ENCODE results near the gene CCT5.
A peak's percentile ranks its signal among the peaks of the same experiment; 100 is the strongest.
"Not testable (repeated sequence)": the region's sequence is repeated elsewhere in the genome, so short reads cannot be mapped to it uniquely, and the experiment has no call there.

The CCT5 gene

DNA sequence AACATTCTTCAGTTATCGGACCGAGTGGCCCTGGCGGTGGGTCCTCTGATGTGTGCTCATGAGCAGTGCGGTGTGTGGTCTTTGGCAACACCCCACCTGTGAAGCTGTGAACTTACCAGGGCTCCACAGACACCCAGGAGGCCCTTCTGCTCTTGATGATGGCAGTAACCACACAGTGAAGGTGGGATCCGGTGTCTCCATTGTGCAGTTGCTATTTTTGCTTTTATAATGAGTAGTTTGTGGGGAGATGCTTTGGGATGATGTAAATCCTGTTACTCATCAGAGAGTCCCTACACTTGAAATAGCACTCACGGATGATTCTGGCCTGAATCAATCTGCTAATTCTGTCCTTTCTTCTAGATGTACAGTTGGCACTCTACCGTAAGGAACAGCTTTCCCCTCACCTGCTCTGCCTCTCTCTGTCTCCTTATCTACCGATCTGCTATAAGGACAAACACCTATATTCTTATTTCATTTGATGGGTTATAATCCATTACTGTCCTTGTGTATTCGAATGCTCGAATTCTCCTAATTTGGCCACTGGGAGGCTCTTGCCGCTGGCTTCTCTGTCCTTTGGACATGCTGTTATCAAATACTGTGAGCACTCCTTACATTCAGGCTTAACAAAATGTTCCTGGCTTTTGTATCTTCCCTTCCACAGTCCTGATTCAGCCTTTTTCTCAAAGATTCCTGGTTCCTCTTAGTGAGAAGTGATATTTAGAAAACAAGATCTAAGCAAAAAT is 20.6 kb upstream of the CCT5 start:
- Mint-ChIP-seq H3K27ac (no peak overlapping the region), H3K36me3 (ENCODE audit: low read depth) (peaks cover 46% of the 10 kb centered on the region), H3K4me3 (no peak overlapping the region), H3K9me3 (no peaks in the 10 kb centered on the region), H3K27me3 (no peaks in the 10 kb centered on the region), H3K4me1 (no peaks in the 10 kb centered on the region)
- ATAC-seq = no peak
- no peak for DNase-seq

DNA sequence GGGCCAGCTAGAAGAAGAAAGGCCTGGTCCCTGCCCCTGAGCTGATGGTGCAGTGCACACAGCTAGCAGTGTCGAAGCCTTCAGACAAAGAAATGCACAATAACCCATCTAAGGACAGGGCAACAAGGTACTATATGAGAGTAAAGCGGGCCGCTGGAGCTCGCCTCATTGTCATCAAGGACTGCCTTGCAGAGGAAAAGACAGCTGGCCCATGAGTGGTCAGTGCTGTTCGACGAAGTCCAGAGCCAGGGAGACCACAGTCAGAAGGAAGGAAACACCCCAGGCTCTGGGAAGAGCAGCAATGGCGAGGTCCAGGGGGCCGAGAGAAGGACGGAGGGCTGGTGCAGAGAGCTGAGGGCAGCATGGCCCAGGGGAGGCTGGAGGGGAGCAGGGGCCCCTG is 17.7 kb upstream of the CCT5 start:
- Mint-ChIP-seq H3K4me1 (no peaks in the 10 kb centered on the region), H3K4me3 (no peak overlapping the region), H3K27me3 (no peaks in the 10 kb centered on the region), H3K27ac (no peak overlapping the region), H3K36me3 (ENCODE audit: low read depth) (peaks cover 39% of the 10 kb centered on the region), H3K9me3 (no peaks in the 10 kb centered on the region)
- no peak for ATAC-seq
- no peak for DNase-seq

DNA sequence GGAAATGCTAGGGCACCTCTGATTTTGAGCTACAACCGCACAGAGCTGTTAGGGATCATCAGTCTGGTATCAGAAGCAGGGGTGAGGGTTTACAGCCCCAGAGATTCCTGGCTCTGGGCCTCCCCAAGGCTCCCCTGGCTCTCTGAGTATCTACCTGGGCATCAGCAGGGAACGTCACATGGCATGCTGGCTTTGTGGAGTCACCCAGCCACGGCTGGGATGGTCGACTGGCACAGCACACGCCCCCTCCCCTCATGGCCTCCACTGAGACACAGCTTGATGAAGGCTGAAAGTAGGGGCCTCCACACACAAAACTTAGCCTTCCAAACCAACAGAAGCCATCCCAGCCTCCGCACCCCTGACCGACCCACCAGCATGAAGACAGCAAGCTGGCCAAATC is 17.1 kb upstream of the CCT5 start:
- Mint-ChIP-seq H3K4me3 (no peak overlapping the region), H3K27me3 (no peaks in the 10 kb centered on the region), H3K27ac (no peak overlapping the region), H3K36me3 (ENCODE audit: low read depth) (peaks cover 36% of the 10 kb centered on the region), H3K9me3 (no peaks in the 10 kb centered on the region), H3K4me1 (no peaks in the 10 kb centered on the region)
- DNase-seq = no peak
- no peak for ATAC-seq

DNA sequence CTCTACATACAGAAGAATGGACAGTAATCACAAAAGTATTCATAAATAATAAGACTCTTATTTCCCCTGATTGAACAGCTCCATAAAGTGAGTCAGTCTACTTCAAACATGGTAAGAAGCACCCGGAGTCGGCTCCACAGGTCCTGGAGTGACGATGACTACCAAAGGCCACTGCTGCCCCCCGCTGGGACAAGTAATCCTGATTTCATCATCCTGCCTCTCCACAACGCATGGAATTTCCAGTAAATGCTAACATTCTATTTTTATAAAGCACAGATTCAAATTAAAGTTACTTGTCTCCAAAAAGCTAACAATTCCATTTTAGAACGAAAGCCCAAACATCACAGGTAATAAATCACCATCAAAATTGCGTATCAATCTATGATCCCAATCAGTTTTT is 16.6 kb upstream of the CCT5 start:
- Mint-ChIP-seq H3K4me3 (no peak overlapping the region), H3K9me3 (no peaks in the 10 kb centered on the region), H3K27me3 (no peaks in the 10 kb centered on the region), H3K36me3 (ENCODE audit: low read depth) (peaks cover 40% of the 10 kb centered on the region), H3K4me1 (no peaks in the 10 kb centered on the region), H3K27ac (no peak overlapping the region)
- ATAC-seq = no peak
- no peak for DNase-seq

DNA sequence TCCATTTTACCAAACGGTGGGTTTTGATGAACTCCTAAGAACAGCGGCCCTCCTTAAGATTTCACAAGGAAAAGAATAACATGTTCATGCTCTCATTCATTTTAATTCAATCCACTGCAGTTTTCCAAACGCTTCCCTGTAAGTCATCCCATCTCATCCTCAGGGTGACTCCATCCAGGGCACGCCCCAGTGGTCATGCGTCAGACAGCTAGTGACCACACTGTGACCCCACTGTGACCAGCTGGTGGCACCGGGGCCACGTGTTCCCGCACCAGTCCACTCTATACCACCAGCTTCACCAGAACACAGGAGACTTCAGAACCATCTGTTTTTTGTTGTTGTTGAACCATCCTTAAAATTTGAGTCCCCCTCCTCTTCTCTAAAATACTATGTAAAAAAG is 14.7 kb upstream of the CCT5 start:
- H3K9me3 Mint-ChIP-seq = no peaks in the 10 kb centered on the region
- ATAC-seq (no peak), DNase-seq (no peak)
- no peaks in the 10 kb centered on the region for H3K4me1 Mint-ChIP-seq
- no peaks in the 10 kb centered on the region for H3K27me3 Mint-ChIP-seq
- no peak overlapping the region for H3K4me3 Mint-ChIP-seq
- H3K27ac Mint-ChIP-seq = no peak overlapping the region
- peaks cover 36% of the 10 kb centered on the region for H3K36me3 Mint-ChIP-seq (ENCODE audit: low read depth)

DNA sequence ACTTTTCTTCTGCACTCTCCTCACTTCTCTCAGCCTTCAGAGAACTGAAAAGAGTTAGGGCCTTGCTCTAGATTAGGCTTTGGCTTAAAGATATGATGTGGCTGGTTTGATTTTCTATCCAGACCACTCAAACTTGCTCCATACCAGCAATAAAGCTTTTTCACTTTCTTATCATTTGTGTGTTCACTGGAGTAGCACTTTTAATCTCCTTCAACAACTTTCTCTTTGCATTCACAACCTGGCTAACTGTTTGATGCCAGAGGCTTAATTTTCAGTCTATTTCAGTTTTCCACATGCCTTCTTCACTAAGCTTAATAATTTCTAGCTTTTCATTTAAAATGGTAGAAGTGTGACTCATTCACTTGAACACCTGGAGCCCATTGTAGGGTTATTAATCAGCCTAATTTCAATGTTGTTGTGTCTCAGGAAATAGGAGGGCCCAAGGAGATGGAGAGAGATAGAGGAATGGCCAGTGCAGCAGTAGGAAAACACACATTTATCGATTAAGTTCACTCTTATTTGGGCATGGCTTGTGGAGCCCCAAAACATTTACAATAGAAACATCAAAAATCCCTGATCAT is 6.3 kb upstream of the CCT5 start:
- H3K27ac Mint-ChIP-seq = no peak overlapping the region
- H3K4me1 Mint-ChIP-seq = peaks cover 17% of the 10 kb centered on the region
- no peak overlapping the region for H3K4me3 Mint-ChIP-seq
- no peak for ATAC-seq
- no peak for DNase-seq
- no peaks in the 10 kb centered on the region for H3K9me3 Mint-ChIP-seq
- H3K36me3 Mint-ChIP-seq (ENCODE audit: low read depth) = peaks cover 13% of the 10 kb centered on the region
- H3K27me3 Mint-ChIP-seq = no peaks in the 10 kb centered on the region

DNA sequence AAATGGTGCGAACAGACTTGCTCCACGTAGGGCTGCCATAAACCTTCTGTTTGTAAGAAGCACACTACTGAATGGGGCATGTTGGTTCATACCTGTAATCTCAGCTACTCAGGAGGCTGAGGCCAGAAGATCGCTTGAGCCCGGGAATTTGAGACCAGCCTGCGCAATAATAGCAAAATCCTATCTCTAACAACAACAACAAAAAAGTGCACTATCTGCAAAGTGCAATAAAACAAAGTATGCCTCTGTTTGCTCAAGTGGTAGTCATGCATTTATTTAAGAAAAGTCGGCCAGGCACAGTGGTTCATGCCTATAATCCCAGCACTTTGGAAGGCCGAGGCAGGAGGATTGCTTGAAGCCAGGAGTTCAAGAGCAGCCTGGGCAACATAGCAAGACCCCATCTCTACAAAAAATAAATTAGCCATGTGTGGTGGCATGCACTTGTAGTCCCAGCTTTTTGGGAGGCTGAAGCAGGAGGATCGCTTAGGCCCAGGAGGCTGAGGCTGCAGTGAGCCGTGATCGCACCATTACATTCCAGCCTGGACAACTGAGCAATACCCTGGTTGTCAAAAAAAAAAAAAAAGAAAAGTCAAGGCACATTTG is 5.6 kb upstream of the CCT5 start:
- Mint-ChIP-seq H3K4me3 (no peak overlapping the region), H3K9me3 (no peaks in the 10 kb centered on the region), H3K27me3 (no peaks in the 10 kb centered on the region), H3K27ac (no peak overlapping the region), H3K4me1 (peaks cover 20% of the 10 kb centered on the region), H3K36me3 (ENCODE audit: low read depth) (peaks cover 10% of the 10 kb centered on the region)
- DNase-seq = no peak
- ATAC-seq = no peak

DNA sequence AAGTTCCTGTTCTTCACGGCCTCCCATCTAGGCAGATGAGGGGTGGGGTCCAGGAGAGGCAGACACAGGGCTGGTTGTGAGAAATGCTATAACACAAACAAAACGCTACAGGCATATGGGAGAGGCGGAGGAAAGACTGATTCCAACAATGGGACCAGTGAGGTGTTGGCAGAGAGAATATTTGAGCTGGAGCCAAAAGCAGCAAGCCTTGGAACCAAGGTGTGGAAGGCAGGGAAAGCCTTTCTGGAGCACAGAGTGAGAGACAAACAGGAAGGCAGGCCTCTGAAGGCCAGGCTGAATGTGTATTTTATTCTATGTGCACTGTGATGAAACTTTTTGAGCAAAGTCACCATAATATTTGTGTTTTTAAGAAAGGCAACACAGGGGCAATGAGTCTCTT is 3.3 kb upstream of the CCT5 start:
- Mint-ChIP-seq H3K36me3 (ENCODE audit: low read depth) (peaks cover 21% of the 10 kb centered on the region), H3K9me3 (no peaks in the 10 kb centered on the region), H3K4me3 (no peak overlapping the region), H3K27me3 (peaks cover 3% of the 10 kb centered on the region), H3K27ac (no peak overlapping the region), H3K4me1 (peaks cover 31% of the 10 kb centered on the region)
- ATAC-seq (no peak), DNase-seq (no peak)

DNA sequence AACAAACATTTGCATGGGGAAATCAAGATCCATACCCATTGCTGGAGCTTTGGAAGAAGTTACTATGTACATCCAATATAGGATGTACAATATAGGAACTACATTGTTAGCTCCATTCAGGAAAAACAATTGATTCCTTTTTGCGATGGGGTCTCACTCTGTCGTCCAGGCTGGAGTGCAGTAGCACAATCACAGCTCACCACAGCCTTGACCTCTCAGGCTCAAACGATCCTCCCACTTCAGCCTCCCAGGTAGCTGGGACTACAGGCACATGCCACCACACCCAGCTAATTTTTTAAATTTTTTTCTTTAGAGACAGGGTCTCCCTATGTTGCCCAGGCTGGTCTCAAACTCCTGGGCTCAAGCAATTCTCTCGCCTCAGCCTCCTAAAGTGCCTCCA is 2.9 kb upstream of the CCT5 start:
- H3K9me3 Mint-ChIP-seq, H3K27me3 Mint-ChIP-seq, H3K27ac Mint-ChIP-seq, ATAC-seq, H3K4me3 Mint-ChIP-seq, DNase-seq: not testable (repeated sequence)
- Mint-ChIP-seq H3K4me1 (peaks cover 35% of the 10 kb centered on the region), H3K36me3 (ENCODE audit: low read depth) (peaks cover 26% of the 10 kb centered on the region)

DNA sequence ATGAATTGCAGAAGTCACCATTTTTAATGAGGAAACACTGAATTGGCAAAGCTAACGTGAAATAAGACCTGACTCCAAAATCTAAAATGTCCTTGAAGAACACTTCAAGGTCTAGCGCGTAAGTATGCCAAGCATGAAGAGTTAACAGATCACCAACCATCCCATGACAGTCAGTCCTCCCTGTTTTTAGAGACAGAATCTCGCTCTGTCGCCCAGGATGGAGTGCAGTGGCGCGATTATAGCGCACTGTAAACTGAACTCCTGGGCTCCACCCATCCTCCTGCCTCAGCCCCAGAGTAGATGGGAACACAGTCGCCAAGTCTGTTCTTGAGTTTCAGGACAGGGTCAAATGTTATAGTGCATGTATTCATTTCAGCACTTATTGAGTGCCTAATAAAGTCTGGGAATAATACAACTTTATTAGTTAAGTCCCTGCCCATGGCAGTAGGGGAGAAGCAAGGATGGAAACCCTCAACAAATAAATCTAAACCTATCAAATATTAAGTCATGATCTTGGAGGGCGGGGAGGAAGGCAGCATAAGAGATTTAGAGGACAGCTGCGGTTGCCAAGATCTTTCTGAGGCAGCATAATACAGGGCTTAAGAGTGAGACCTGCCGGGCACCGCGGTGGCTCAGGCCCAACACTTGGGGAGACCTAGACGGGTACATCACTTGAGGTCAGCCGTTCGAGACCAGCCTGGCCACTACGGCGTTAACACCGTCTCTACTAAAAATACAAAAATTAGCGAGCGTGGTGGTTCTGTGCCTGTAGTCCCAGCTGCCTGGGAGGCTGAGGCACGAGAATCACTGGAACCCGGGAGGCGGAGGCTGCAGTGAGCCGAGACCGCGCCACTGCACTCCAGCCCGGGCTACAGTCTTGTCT is 1.5 kb upstream of the CCT5 start:
- peak overlapping the region; percentile 98 for H3K27ac Mint-ChIP-seq
- no peaks in the 10 kb centered on the region for H3K9me3 Mint-ChIP-seq
- DNase-seq (no peak), ATAC-seq (no peak)
- H3K27me3 Mint-ChIP-seq = peaks cover 3% of the 10 kb centered on the region
- peak overlapping the region; percentile 91 for H3K4me3 Mint-ChIP-seq
- peaks cover 42% of the 10 kb centered on the region for H3K4me1 Mint-ChIP-seq
- peaks cover 33% of the 10 kb centered on the region for H3K36me3 Mint-ChIP-seq (ENCODE audit: low read depth)

DNA sequence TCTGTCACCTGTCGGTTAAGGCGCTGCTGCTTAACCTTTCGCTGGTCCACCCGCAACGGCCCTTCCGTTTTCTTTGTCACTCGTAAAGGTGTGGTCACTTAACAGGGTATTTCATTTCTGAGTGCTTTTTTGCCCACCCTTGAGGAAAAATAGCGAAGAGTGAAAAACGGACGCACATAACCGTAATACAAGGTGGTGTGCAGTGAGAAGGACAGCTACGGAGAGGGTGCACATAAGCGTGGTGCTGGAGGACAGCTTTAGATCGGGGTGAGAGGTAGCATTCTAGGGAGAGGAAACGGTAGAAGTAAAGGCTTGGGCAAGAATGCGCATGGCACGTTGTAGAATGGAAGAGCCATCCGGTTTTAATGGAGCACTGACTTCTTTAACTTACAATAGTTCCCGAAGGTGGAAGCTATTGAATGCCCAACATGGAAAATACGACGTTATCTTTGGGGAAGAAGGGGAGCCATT is 761 bp downstream of the CCT5 start:
- no peak for ATAC-seq
- Mint-ChIP-seq H3K27me3 (peaks cover 3% of the 10 kb centered on the region), H3K4me1 (peaks cover 57% of the 10 kb centered on the region), H3K4me3 (peak overlapping the region; percentile 91), H3K27ac (peak overlapping the region; percentile 98), H3K36me3 (ENCODE audit: low read depth) (peaks cover 54% of the 10 kb centered on the region), H3K9me3 (no peaks in the 10 kb centered on the region)
- no peak for DNase-seq

DNA sequence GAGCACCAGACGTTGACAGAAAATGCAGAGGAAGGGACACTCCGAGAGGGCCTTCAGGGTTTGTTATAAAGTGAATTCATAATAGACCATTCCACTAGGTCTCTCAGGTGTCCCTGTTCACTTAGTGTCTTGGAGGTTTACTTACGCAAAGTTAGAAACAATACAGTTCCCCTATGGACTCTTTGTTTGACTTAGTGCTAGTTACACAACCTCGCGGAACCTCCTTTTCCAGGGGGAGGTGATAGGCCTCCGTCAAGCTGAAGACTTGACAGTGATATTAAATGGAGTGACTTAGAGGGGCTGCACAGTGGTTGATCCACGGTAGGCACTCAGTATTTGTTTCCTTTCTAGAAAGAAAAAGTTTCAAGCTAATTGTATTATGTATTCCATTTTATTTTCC is 1.3 kb downstream of the CCT5 start:
- Mint-ChIP-seq H3K36me3 (ENCODE audit: low read depth) (peaks cover 60% of the 10 kb centered on the region), H3K4me3 (peak overlapping the region; percentile 91), H3K9me3 (no peaks in the 10 kb centered on the region), H3K4me1 (peaks cover 62% of the 10 kb centered on the region), H3K27ac (peak overlapping the region; percentile 98), H3K27me3 (peaks cover 3% of the 10 kb centered on the region)
- DNase-seq = no peak
- ATAC-seq = no peak

DNA sequence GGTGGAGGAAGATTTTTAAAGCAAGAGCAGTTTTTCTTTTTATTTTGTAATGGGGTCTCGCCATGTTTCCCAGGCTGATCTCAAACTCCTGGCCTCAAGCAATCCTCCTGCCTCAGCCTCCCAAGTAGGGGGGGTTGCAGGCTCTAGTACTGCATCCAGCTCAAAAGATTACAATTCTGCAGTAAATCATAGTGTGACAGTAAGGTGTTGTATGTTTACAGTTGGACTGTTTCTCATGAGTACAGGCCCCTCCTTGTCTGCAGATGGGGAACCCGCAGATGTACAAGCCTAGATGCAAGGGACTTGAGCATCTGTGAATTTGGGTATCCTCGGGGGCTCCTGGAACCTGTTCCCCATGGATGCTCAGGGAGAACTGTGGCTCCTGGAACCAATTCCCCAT is 3.3 kb downstream of the CCT5 start:
- Mint-ChIP-seq H3K27me3 (peaks cover 3% of the 10 kb centered on the region), H3K27ac (peak overlapping the region; percentile 65), H3K4me3 (peak overlapping the region; percentile 34), H3K36me3 (ENCODE audit: low read depth) (peaks cover 75% of the 10 kb centered on the region), H3K9me3 (no peaks in the 10 kb centered on the region), H3K4me1 (peaks cover 74% of the 10 kb centered on the region)
- DNase-seq = no peak
- ATAC-seq = no peak

DNA sequence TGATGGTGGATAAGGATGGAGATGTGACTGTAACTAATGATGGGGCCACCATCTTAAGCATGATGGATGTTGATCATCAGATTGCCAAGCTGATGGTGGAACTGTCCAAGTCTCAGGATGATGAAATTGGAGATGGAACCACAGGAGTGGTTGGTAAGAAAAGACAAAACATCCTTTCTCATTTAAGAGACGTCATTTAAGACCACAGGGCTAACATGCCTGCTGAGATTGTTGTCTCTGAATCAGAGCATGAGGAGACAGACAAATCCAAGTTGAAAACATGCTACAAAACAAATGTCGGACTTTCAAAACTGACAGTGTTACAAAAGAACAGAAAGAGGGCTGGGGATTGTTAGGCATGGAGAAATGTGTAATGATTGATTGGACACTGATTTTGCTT is 4.6 kb downstream of the CCT5 start:
- H3K4me1 Mint-ChIP-seq = peaks cover 68% of the 10 kb centered on the region
- ATAC-seq = no peak
- H3K4me3 Mint-ChIP-seq = no peak overlapping the region
- DNase-seq = no peak
- peaks cover 3% of the 10 kb centered on the region for H3K27me3 Mint-ChIP-seq
- no peaks in the 10 kb centered on the region for H3K9me3 Mint-ChIP-seq
- H3K36me3 Mint-ChIP-seq (ENCODE audit: low read depth) = peaks cover 85% of the 10 kb centered on the region
- peak overlapping the region; percentile 44 for H3K27ac Mint-ChIP-seq

All from activated naive CD8-positive, alpha-beta T cell treated with anti-CD3 and anti-CD28 coated beads, Interleukin-2, amount 50 U/mL, for 24 hours (primary cell).